ENCODE results near the gene MRPL20. TPM values are rescaled to one million over a fixed set of nuclear protein-coding genes. Genes with fewer than 3 reads are reported as not detected.

The MRPL20 gene
- 56.1 and 74.5 TPM in 2 replicates for total RNA-seq

DNA sequence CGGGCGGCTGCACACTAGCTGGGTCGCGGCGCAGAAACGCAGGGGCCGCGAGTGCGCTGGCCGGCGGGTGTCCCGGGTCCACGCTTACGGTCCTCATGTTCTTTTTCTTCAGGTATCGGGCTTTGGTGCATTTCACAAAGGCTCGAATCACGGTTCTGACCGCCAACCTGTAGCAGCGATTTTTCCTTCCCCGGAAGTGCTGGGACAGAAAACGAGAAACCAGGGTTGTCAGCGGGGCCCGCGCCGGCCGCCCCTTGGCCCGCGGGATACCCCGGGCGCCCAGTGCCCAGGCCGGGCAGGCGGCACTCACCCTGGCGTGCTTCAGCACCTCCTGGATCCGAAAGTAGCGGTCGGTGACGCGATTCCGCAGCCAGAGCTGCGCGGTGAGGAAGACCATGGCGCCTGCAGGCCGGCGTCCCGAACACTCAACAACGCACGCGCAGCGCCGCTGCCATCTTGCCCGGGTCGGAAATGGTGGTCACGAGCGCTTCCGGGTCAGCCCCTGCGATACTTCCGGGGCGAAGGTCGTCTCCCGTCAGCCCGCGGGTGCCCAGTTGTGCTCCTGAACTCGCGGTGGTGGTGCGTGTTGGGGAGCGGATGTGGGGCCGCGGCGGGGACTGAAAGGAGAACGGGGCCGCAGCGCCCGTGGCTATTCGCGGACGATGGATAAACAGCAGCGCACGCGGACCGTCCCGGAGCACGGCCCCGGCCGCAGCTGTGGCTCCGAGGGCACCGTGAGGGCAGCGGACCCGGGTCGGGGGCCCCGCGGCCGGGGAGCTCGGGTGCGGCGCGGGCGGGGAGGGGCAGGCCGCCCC, at the start of gene MRPL20:
Gene MRPL20, minus strand, starts transcription at position 473 of the 815 bp plus-strand sequence. Its CDS starts 76 bp downstream, at position 397.

DNA sequence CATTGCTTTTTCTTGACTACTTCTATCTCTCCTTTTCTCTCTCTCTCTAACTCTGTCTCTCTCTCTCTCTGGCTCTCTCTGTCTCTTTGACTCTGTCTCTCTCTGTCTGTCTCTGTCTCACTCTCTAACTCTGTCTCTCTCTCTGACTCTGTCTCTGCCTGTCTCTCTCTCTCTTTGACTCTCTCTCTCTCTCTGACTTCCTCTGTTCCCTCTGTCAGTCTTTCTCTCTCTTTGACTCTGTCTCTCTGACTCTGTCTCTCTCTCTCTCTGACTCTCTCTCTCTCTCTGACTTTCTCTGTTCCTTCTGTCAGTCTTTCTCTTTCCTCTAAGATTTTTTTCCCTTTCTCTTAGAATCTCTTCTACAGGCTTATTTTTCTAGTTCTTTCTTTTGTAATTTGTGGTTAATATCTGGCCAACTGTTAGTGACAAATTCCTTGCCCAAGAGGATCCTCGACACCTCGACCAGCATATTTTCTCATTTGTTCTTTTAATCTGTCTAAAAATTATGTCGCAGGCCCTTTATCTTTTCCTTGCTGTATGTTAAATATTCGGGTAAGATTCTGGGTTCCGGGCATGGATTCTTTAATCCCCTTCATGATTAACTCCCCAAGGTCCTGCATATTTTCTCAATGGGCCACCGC, 42.1 kb upstream of the MRPL20 start, which contains the start of gene ATAD3C:
Gene ATAD3C, plus strand, starts transcription at position 591 of the 641 bp plus-strand sequence. CDS start 995 bp downstream, outside the sequence.

DNA sequence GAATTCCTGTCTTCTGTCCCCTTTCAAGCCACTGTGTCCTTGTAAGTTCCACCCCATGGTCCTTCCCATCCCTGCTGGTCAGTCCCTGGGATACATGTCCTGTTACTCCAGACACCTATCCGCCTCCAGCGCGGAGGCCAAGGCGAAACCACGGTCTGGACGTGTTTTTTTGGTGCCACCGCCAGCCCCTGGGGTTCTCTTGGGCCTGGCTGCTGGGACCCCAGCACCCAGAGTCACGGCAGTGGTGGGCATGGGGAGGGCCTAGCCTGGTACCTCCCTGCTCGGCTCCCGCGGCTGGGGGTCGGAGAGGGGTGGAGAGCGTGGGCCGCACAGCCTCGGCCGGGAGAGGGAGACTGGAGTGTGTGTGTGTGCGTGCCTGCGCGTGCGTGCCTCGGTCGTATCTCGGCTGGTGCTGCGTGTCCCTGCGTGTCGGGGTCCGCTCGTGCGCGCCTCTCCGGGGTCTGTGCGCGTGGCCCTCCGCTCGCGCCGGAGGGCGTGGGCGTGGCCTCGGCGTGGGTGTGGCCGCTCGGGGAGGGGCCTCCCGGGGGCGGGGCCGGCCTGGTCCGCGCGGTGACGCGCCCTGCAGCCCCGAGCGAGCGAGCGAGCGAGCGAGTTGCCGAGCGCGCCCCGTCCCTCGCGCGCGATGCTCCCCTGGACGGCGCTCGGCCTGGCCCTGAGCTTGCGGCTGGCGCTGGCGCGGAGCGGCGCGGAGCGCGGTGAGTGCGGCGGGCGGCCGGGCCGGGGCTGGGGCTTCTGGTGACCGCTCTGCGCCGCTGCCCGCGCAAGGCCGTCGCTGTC, 28.2 kb upstream of the MRPL20 start, which contains the start of gene VWA1:
Gene VWA1, plus strand, starts transcription at position 585 of the 798 bp plus-strand sequence. Its CDS starts 59 bp downstream, at position 644.

DNA sequence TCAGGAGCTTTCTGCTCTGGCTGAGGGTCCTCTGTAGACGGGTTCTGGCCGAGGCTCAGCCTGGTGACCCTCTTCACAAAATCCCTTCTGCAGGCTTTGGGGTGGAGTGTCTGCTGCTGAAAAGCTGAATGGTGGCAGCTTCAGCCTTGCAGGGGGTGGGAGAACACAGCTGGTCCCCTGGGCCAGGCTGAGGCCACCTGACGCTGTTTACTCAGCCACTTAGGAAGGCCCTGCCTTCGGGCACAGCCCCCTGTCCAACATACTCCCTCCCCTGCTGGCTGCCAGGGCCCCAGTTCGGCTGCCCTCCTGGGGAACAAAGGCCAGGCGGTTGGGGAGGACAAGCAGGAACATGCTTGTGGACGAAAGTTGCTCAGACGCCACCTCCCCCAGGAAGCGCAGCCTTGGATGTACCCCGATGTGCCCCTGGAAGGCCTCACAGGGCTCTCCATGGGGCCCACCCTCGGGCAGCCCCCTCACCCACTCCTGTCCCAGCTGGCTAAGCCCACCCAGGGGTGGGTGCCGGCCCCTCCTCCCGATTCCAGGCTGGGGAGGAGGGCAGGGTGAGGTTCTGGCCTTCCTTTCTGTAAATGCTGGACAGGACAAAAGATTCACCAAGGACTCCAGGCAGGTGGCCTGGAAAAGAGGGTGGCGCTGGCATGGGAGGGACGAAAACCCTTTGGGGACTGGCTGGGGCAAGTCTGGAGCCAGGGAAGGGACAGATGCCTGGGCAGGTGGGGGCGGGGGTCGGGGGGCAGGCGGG, 14.2 kb upstream of the MRPL20 start, which contains the start of gene ANKRD65:
Gene ANKRD65, minus strand, starts transcription at position 130 of the 760 bp plus-strand sequence. CDS start 271 bp downstream, outside the sequence.

DNA sequence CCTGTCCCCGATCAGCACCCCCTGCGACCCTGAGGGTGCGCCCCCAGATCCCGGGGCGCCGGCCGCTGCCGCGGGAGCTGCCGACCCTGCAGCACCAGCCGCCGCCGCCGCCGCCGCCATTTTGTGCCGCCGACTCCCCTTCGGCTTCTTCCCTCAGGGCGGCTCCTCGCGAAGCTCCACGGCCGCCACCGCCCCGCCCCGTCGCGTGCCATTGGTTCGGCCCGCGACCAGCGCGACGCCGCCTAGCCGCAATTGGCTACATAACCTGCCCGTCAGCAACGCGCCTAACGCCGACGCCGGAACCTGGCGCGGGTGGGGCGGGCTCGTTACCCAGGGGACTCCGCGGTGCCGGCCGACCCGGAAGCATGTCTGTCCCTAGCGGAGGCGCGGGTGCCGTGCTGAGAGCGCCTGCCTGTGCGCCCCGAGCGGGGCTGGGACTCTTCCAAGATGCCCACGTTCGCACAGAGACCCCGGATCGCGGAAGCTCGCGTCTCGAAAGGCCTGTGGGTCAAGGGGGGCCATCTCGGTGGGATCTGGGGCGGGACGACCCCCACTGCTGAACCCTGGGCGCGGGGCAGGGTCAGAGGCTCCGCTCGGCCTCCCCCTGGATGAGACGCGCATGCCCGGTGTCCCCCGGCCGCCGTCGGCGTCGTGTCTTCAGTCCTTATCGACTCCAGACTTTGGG, 7.8 kb downstream of the MRPL20 start, which contains the start of gene CCNL2:
Gene CCNL2, minus strand, starts transcription at position 149 of the 685 bp plus-strand sequence. Its CDS starts 29 bp downstream, at position 120.

DNA sequence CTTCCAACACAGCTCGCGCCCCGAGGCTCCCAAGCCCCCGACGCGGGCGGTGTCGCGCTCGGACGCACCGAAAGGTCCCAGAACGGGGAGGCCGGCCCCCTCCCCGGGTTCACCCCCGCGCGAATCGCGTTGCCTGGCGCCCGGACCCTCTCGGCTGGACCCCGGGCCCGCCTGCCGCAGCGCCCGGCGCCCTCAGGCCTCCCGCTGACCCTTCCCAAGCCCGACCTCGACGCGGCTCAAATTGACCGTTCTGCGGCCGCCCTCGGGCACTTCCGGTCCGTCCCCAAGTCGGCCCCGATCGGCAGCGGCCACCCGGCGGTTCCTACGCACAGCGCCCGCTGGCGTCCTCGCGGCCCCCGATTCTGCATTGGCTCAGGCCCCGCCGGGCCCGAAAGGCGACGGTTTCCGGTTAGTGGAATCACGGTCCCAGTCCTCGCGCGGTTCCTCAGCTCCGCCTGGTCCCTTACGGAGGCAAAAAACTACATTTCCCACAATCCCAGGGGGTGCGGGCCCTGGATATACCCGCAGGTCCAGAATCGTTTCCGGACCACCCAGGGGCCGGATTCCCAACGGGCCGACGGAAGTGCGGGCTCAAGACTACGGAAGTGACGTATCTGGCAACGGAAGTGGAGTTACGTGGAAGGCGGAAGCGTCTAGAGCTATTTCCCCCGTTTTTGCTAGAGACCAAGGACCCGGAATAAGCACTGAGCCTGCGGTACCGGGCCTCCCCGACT, 32.0 kb downstream of the MRPL20 start, which contains the start of gene AURKAIP1:
Gene AURKAIP1, minus strand, starts transcription at position 279 of the 734 bp plus-strand sequence. CDS start 451 bp downstream, outside the sequence.

DNA sequence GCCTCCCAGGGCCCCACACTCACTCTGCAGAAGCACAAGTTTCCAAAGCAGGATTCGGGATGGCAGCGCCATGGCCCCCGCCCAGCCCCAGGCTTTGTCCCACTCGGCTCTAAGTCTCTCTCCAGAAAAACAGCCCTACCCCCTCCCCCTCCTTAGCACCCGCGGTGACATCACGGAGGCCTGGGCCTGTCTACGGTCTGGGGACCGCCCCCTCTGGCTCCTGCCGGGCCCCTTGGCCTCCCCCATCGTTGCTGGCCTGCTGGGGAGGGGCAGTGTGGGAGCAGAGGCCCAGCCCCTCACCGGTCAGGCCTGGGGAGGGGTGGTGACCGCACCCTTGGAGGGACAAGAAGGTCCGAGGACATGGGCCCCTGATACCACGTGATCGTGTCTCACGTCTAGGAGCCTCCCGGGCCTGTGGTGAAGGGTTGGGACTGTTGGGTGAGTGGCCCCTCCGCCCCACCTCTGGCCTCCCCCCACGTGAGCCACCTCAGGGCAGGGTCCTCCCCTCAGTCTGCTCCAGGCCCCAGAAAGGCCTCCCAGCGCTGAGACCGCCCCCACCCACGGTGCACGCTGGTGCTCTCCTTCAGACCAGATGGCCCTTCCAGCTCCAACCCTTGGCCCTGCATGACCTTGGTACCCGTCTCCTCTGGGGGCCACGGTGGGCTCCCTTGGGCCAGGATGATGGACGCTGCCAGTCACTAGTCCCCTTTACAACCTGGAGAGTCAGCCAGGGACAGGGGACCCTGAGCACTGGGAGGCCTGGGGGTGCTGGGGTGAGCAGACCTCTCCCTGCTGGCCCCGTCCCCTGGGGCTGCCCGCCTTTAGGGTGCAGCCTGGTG, 48.4 kb downstream of the MRPL20 start, which contains the start of gene MXRA8:
Gene MXRA8, minus strand, starts transcription at position 123 of the 839 bp plus-strand sequence. Its CDS starts 51 bp downstream, at position 72.

Other genes with a start within 250 kb of the MRPL20 start
- not detected in 2 replicates for gene TTLL10, start 233.4 kb downstream of the MRPL20 start, total RNA-seq
- gene TNFRSF18, start 200.7 kb downstream of the MRPL20 start, total RNA-seq: 0.64 and 1.9 TPM in 2 replicates
- not detected in 2 replicates for gene TNFRSF4, start 193.1 kb downstream of the MRPL20 start, total RNA-seq
- gene SDF4, start 175.3 kb downstream of the MRPL20 start, total RNA-seq: 73.1 and 76.6 TPM in 2 replicates
- 28.8 and 37.8 TPM in 2 replicates for gene B3GALT6, start 175.1 kb downstream of the MRPL20 start, total RNA-seq
- 1.9 and 2.4 TPM in 2 replicates for gene C1QTNF12, start 160.6 kb downstream of the MRPL20 start, total RNA-seq
- gene UBE2J2, start 133.4 kb downstream of the MRPL20 start, total RNA-seq: 45.2 and 48.0 TPM in 2 replicates
- 0.21 and 0.96 TPM in 2 replicates for gene SCNN1D, start 126.9 kb downstream of the MRPL20 start, total RNA-seq
- gene ACAP3, start 99.4 kb downstream of the MRPL20 start, total RNA-seq: 35.0 and 38.1 TPM in 2 replicates
- gene PUSL1, start 98.7 kb downstream of the MRPL20 start, total RNA-seq: 25.1 and 36.7 TPM in 2 replicates
- 53.9 and 67.0 TPM in 2 replicates for gene INTS11, start 82.6 kb downstream of the MRPL20 start, total RNA-seq
- 17.1 and 23.1 TPM in 2 replicates for gene CPTP, start 82.5 kb downstream of the MRPL20 start, total RNA-seq
- 0.21 TPM in 1 of 2 replicates, not detected in the other for gene TAS1R3, start 76.0 kb downstream of the MRPL20 start, total RNA-seq
- gene DVL1, start 57.9 kb downstream of the MRPL20 start, total RNA-seq: 262 and 265 TPM in 2 replicates
- gene MXRA8, start 48.7 kb downstream of the MRPL20 start, total RNA-seq: 2.8 and 12.0 TPM in 2 replicates
- 138 and 166 TPM in 2 replicates for gene AURKAIP1, start 32.1 kb downstream of the MRPL20 start, total RNA-seq
- 75.2 and 80.1 TPM in 2 replicates for gene CCNL2, start 8.0 kb downstream of the MRPL20 start, total RNA-seq
- gene ANKRD65, start 14.0 kb upstream of the MRPL20 start, total RNA-seq: 11.6 and 15.1 TPM in 2 replicates
- 13.0 and 14.1 TPM in 2 replicates for gene VWA1, start 28.4 kb upstream of the MRPL20 start, total RNA-seq
- gene ATAD3C, start 42.4 kb upstream of the MRPL20 start, total RNA-seq: not detected in 2 replicates
- 13.0 and 22.4 TPM in 2 replicates for gene ATAD3B, start 64.5 kb upstream of the MRPL20 start, total RNA-seq
- gene ATAD3A, start 104.9 kb upstream of the MRPL20 start, total RNA-seq: 25.2 and 41.0 TPM in 2 replicates
- not detected in 2 replicates for gene TMEM240, start 133.3 kb upstream of the MRPL20 start, total RNA-seq
- gene SSU72, start 167.6 kb upstream of the MRPL20 start, total RNA-seq: 90.4 and 95.9 TPM in 2 replicates
- 0.64 and 2.4 TPM in 2 replicates for gene FNDC10, start 192.8 kb upstream of the MRPL20 start, total RNA-seq
- gene MIB2, start 208.2 kb upstream of the MRPL20 start, total RNA-seq: 91.3 and 99.5 TPM in 2 replicates
- gene MMP23B, start 224.9 kb upstream of the MRPL20 start, total RNA-seq: 0.64 and 2.2 TPM in 2 replicates